Panc1 (cell line): Measurements from ENCODE around the gene NEURL3. TPM values are rescaled to one million over a fixed set of nuclear protein-coding genes. Genes with fewer than 3 reads are reported as not detected.
A peak's percentile ranks its signal among the peaks of the same experiment; 100 is the strongest.

Experiments used
- ATAC-seq: fragments of 200-7000 bp; cut with Tn5 transposase; 2 replicates; pipeline ENCODE4 v1.9.1; 2020; ENCODE audit warnings: mild to moderate bottlenecking, moderate library complexity
- BruUV-seq: library from RNA; stranded (reverse); fragments of 400-500 nt; replicated peaks from 2 replicates; lab custom pipeline; 2021; lab: Mats Ljungman, UMichigan
- CTCF ChIA-PET: fragments of 300-600 bp; sonication (Branson Sonifier 250); formaldehyde crosslinking; loops from one replicate; lab custom pipeline; 2022; ENCODE audit warnings: antibody characterized with exemption; lab: Charles Lee
- POLR2A ChIA-PET: fragments of 300-600 bp; sonication (Branson Sonifier 250); formaldehyde crosslinking; loops from one replicate; lab custom pipeline; 2022; ENCODE audit warnings: antibody characterized with exemption; lab: Charles Lee
- DNase-seq: peaks from one replicate; pipeline ENCODE4 v3.0.0-alpha.2; 2010; ENCODE audit warnings: low read depth, low spot score
- H3K27ac ChIP-seq: 2 replicates; pipeline ENCODE4 v1.5.1; 2011; ENCODE audit warnings: mild to moderate bottlenecking, low read length, inconsistent platforms
- H3K27me3 ChIP-seq: fragments of 200-500 bp; sonication (Bioruptor generic); 2 replicates; pipeline ENCODE4 v1.6.0; 2014; ENCODE audit warnings: low read length, inconsistent platforms; ENCODE audit not compliant: control insufficient read depth, insufficient read depth
- H3K36me3 ChIP-seq: fragments of 200-500 bp; sonication (Bioruptor generic); 2 replicates; pipeline ENCODE4 v1.5.1; 2014; ENCODE audit warnings: inconsistent platforms, mild to moderate bottlenecking, low read length, moderate library complexity; ENCODE audit not compliant: control insufficient read depth, insufficient read depth
- H3K4me1 ChIP-seq: 2 replicates; pipeline ENCODE4 v1.5.1; 2011; ENCODE audit warnings: inconsistent platforms, mild to moderate bottlenecking, low read length, moderate library complexity; ENCODE audit not compliant: control insufficient read depth, insufficient read depth
- H3K4me3 ChIP-seq, 2 experiments: 2 replicates each; pipeline ENCODE4 v1.5.1; 2011 to 2012; ENCODE audit warnings: low read depth in 2 of 2, low read length in 2 of 2, mild to moderate bottlenecking in 2 of 2, inconsistent platforms in 1 of 2, moderate library complexity in 1 of 2
- H3K9me3 ChIP-seq: fragments of 200-500 bp; sonication (Bioruptor generic); 2 replicates; pipeline ENCODE4 v1.5.1; 2014; ENCODE audit warnings: low read depth, mild to moderate bottlenecking, inconsistent platforms, low read length, moderate library complexity; ENCODE audit not compliant: control insufficient read depth, insufficient read depth
- CTCF ChIP-seq: fragments of 450-650 bp; IDR thresholded peaks from 2 replicates; pipeline ENCODE4 v1.5.1; 2017; ENCODE audit warnings: mild to moderate bottlenecking
- POLR2AphosphoS5 ChIP-seq: IDR thresholded peaks from 2 replicates; pipeline ENCODE4 v1.6.1; 2012; ENCODE audit warnings: mild to moderate bottlenecking, low read depth, low read length, moderate library complexity
- REST ChIP-seq, 2 experiments: IDR thresholded peaks; 2 replicates each; pipeline ENCODE4 v1.6.1; 2011 to 2012; ENCODE audit warnings: low read depth in 2 of 2, control low read depth in 1 of 2, low read length in 1 of 2, mild to moderate bottlenecking in 1 of 2, moderate library complexity in 1 of 2; ENCODE audit not compliant: insufficient read depth in 1 of 2
- SIN3A ChIP-seq: IDR thresholded peaks from 2 replicates; pipeline ENCODE4 v1.6.1; 2012; ENCODE audit warnings: low read depth, mild to moderate bottlenecking, low read length, moderate library complexity, borderline replicate concordance; ENCODE audit not compliant: insufficient read depth
- TCF7L2 ChIP-seq: IDR thresholded peaks from 2 replicates; pipeline ENCODE4 v1.6.1; 2011; ENCODE audit warnings: mild to moderate bottlenecking, low read depth, low read length, inconsistent platforms
- in situ Hi-C: cut with HindIII; loops from 2 replicates; pipeline ENCODE4 v1.10.0; 2016; ENCODE audit warnings: low sequenced_read_pairs, low pct_unique_long_range_greater_than_20kb
- intact Hi-C: fragments of 100-400 bp; cut with micrococcal nuclease; formaldehyde crosslinking; loops from one replicate; pipeline ENCODE4 v1.10.0; 2022; ENCODE audit not compliant: unreplicated experiment
- total RNA-seq: library from RNA; stranded (reverse); gene quantifications from one replicate; pipeline ENCODE4 v1.2.1, GENCODE V29; 2021; ENCODE audit not compliant: unreplicated experiment

The NEURL3 gene
- total RNA-seq, 1 experiment from 2014 or later = 1.2 TPM

GRCh38 chr2:96486696-96487095 lies 18.5 kb downstream of the NEURL3 start:
- ATAC-seq = no peak
- in situ Hi-C loops = no loop called here
- Histone ChIP-seq H3K9me3 (no peaks in the 10 kb centered on the region), H3K4me3 (no peak overlapping the region; a peak in 2 of 4 replicates), H3K4me1 (peaks cover 9% of the 10 kb centered on the region; the same call in 1 of the 2 replicates), H3K27ac (peak overlapping the region; percentile 66), H3K27me3 (no peaks in the 10 kb centered on the region), H3K36me3 (no peaks in the 10 kb centered on the region)
- TF ChIP-seq REST (IDR thresholded peaks at IDR 0.05; ENCODE audit: insufficient read depth in 1 of 2, low read depth in 2 of 2, low read length in 1 of 2) (no peak), POLR2AphosphoS5 (no peak), TCF7L2 (no peak), SIN3A (no peak), CTCF (no peak)
- POLR2A ChIA-PET = interaction anchor here (0.6 kb wide), 2 partner anchors 132 to 225 kb away, joined by 8 to 14 read pairs; no protein-coding TSS in a partner anchor
- CTCF ChIA-PET = interaction anchor here (0.6 kb wide), 1 partner anchor 230 kb away, joined by 7 read pairs; no protein-coding TSS in a partner anchor
- BruUV-seq = no TSS peak
- intact Hi-C loops = no loop called here
- DNase-seq = no peak

GRCh38 chr2:96485751-96486651 lies 19.2 kb downstream of the NEURL3 start:
- in situ Hi-C loops = no loop called here
- H3K27me3 ChIP-seq = no peaks in the 10 kb centered on the region
- ChIA-PET CTCF (interaction anchor here (0.6 kb wide), 1 partner anchor 230 kb away, joined by 7 read pairs; no protein-coding TSS in a partner anchor), POLR2A (interaction anchor here (0.6 kb wide), 1 partner anchor 224 kb away, joined by 14 read pairs; no protein-coding TSS in a partner anchor)
- H3K27ac ChIP-seq = peak overlapping the region; percentile 66
- H3K4me3 ChIP-seq = peak overlapping the region; percentile 27 to 51
- H3K9me3 ChIP-seq = no peaks in the 10 kb centered on the region
- BruUV-seq = no TSS peak
- TF ChIP-seq REST (IDR thresholded peaks at IDR 0.05; ENCODE audit: insufficient read depth in 1 of 2, low read depth in 2 of 2, low read length in 1 of 2) (no peak), SIN3A (no peak)
- H3K4me1 ChIP-seq = peaks cover 9% of the 10 kb centered on the region; the same call in 1 of the 2 replicates
- DNase-seq (no peak), ATAC-seq (peak; percentile 93)
- intact Hi-C loops = no loop called here
- no peaks in the 10 kb centered on the region for H3K36me3 ChIP-seq
